Measurements from ENCODE around the gene BPTF.
"Not testable (repeated sequence)": the region's sequence is repeated elsewhere in the genome, so short reads cannot be mapped to it uniquely, and the experiment has no call there.

Gene BPTF

GRCh38 chr17:67902511-67903231 lies 77.4 kb downstream of the BPTF start:
- no peaks in the 10 kb centered on the region for H3K4me1 ChIP-seq (ENCODE audit: insufficient read depth, low read length)
- no peaks in the 10 kb centered on the region for H3K27me3 ChIP-seq (ENCODE audit: control insufficient read depth in 1 of 2, insufficient read depth in 2 of 2, low read length in 2 of 2)
- H3K27ac ChIP-seq (ENCODE audit: low read depth, low read length): no peak overlapping the region
- no peak overlapping the region for H3K9ac ChIP-seq (ENCODE audit: low read length)
- H3K4me3 ChIP-seq (ENCODE audit: low read depth in 1 of 2, low read length in 2 of 2): no peak overlapping the region
- H3K36me3 ChIP-seq (ENCODE audit: insufficient read depth, low read length): peaks cover 32% of the 10 kb centered on the region
- H3K9me3 ChIP-seq (ENCODE audit: low read length): no peaks in the 10 kb centered on the region

GRCh38 chr17:67905298-67905697 lies 80.0 kb downstream of the BPTF start:
- H3K27ac ChIP-seq (ENCODE audit: low read depth, low read length); H3K4me1 ChIP-seq (ENCODE audit: insufficient read depth, low read length); H3K4me3 ChIP-seq (ENCODE audit: low read depth in 1 of 2, low read length in 2 of 2); H3K9me3 ChIP-seq (ENCODE audit: low read length); H3K9ac ChIP-seq (ENCODE audit: low read length); H3K27me3 ChIP-seq (ENCODE audit: control insufficient read depth in 1 of 2, insufficient read depth in 2 of 2, low read length in 2 of 2): not testable (repeated sequence)
- H3K36me3 ChIP-seq (ENCODE audit: insufficient read depth, low read length): peaks cover 33% of the 10 kb centered on the region

GRCh38 chr17:67910117-67910803 lies 85.0 kb downstream of the BPTF start:
- H3K4me1 ChIP-seq (ENCODE audit: insufficient read depth, low read length); H3K27me3 ChIP-seq (ENCODE audit: control insufficient read depth in 1 of 2, insufficient read depth in 2 of 2, low read length in 2 of 2); H3K9me3 ChIP-seq (ENCODE audit: low read length); H3K9ac ChIP-seq (ENCODE audit: low read length); H3K4me3 ChIP-seq (ENCODE audit: low read depth in 1 of 2, low read length in 2 of 2); H3K27ac ChIP-seq (ENCODE audit: low read depth, low read length): not testable (repeated sequence)
- peaks cover 51% of the 10 kb centered on the region for H3K36me3 ChIP-seq (ENCODE audit: insufficient read depth, low read length)

GRCh38 chr17:67911059-67911782 lies 85.9 kb downstream of the BPTF start:
- no peak overlapping the region for H3K9ac ChIP-seq (ENCODE audit: low read length)
- no peaks in the 10 kb centered on the region for H3K27me3 ChIP-seq (ENCODE audit: control insufficient read depth in 1 of 2, insufficient read depth in 2 of 2, low read length in 2 of 2)
- H3K4me3 ChIP-seq (ENCODE audit: low read depth in 1 of 2, low read length in 2 of 2): no peak overlapping the region
- no peaks in the 10 kb centered on the region for H3K4me1 ChIP-seq (ENCODE audit: insufficient read depth, low read length)
- H3K36me3 ChIP-seq (ENCODE audit: insufficient read depth, low read length): peaks cover 53% of the 10 kb centered on the region
- no peak overlapping the region for H3K27ac ChIP-seq (ENCODE audit: low read depth, low read length)
- H3K9me3 ChIP-seq (ENCODE audit: low read length): no peaks in the 10 kb centered on the region

- no peak overlapping the region for H3K27ac ChIP-seq (ENCODE audit: low read depth, low read length)
- H3K9me3 ChIP-seq (ENCODE audit: low read length): no peaks in the 10 kb centered on the region
- no peak overlapping the region for H3K4me3 ChIP-seq (ENCODE audit: low read depth in 1 of 2, low read length in 2 of 2)
- H3K27me3 ChIP-seq (ENCODE audit: control insufficient read depth in 1 of 2, insufficient read depth in 2 of 2, low read length in 2 of 2): no peaks in the 10 kb centered on the region
- no peaks in the 10 kb centered on the region for H3K4me1 ChIP-seq (ENCODE audit: insufficient read depth, low read length)
- peaks cover 53% of the 10 kb centered on the region for H3K36me3 ChIP-seq (ENCODE audit: insufficient read depth, low read length)
- no peak overlapping the region for H3K9ac ChIP-seq (ENCODE audit: low read length)
Observed at GRCh38 chr17:67912088-67912487, 86.8 kb downstream of the BPTF start.

- peaks cover 53% of the 10 kb centered on the region for H3K36me3 ChIP-seq (ENCODE audit: insufficient read depth, low read length)
- no peak overlapping the region for H3K27ac ChIP-seq (ENCODE audit: low read depth, low read length)
- H3K4me1 ChIP-seq (ENCODE audit: insufficient read depth, low read length): no peaks in the 10 kb centered on the region
- no peak overlapping the region for H3K4me3 ChIP-seq (ENCODE audit: low read depth in 1 of 2, low read length in 2 of 2)
- H3K9me3 ChIP-seq (ENCODE audit: low read length): no peaks in the 10 kb centered on the region
- no peaks in the 10 kb centered on the region for H3K27me3 ChIP-seq (ENCODE audit: control insufficient read depth in 1 of 2, insufficient read depth in 2 of 2, low read length in 2 of 2)
- no peak overlapping the region for H3K9ac ChIP-seq (ENCODE audit: low read length)
Observed at GRCh38 chr17:67912656-67913055, 87.4 kb downstream of the BPTF start.

- H3K36me3 ChIP-seq (ENCODE audit: insufficient read depth, low read length): peaks cover 35% of the 10 kb centered on the region
- no peak overlapping the region for H3K9ac ChIP-seq (ENCODE audit: low read length)
- H3K9me3 ChIP-seq (ENCODE audit: low read length): no peaks in the 10 kb centered on the region
- H3K27ac ChIP-seq (ENCODE audit: low read depth, low read length): no peak overlapping the region
- H3K27me3 ChIP-seq (ENCODE audit: control insufficient read depth in 1 of 2, insufficient read depth in 2 of 2, low read length in 2 of 2): no peaks in the 10 kb centered on the region
- no peaks in the 10 kb centered on the region for H3K4me1 ChIP-seq (ENCODE audit: insufficient read depth, low read length)
- H3K4me3 ChIP-seq (ENCODE audit: low read depth in 1 of 2, low read length in 2 of 2): no peak overlapping the region
Observed at GRCh38 chr17:67920212-67920611, 94.9 kb downstream of the BPTF start.

GRCh38 chr17:67922503-67922902 lies 97.2 kb downstream of the BPTF start:
- Histone ChIP-seq H3K27ac (ENCODE audit: low read depth, low read length) (no peak overlapping the region), H3K4me3 (ENCODE audit: low read depth in 1 of 2, low read length in 2 of 2) (no peak overlapping the region), H3K4me1 (ENCODE audit: insufficient read depth, low read length) (no peaks in the 10 kb centered on the region), H3K27me3 (ENCODE audit: control insufficient read depth in 1 of 2, insufficient read depth in 2 of 2, low read length in 2 of 2) (no peaks in the 10 kb centered on the region), H3K9me3 (ENCODE audit: low read length) (no peaks in the 10 kb centered on the region), H3K9ac (ENCODE audit: low read length) (no peak overlapping the region), H3K36me3 (ENCODE audit: insufficient read depth, low read length) (peaks cover 41% of the 10 kb centered on the region)

- not testable (repeated sequence) for H3K4me3 ChIP-seq (ENCODE audit: low read depth in 1 of 2, low read length in 2 of 2); H3K9ac ChIP-seq (ENCODE audit: low read length); H3K27ac ChIP-seq (ENCODE audit: low read depth, low read length); H3K4me1 ChIP-seq (ENCODE audit: insufficient read depth, low read length); H3K9me3 ChIP-seq (ENCODE audit: low read length); H3K27me3 ChIP-seq (ENCODE audit: control insufficient read depth in 1 of 2, insufficient read depth in 2 of 2, low read length in 2 of 2)
- peaks cover 51% of the 10 kb centered on the region for H3K36me3 ChIP-seq (ENCODE audit: insufficient read depth, low read length)
Observed at GRCh38 chr17:67928842-67929241, 103.5 kb downstream of the BPTF start.

GRCh38 chr17:67931227-67931626 lies 105.9 kb downstream of the BPTF start:
- H3K9ac ChIP-seq (ENCODE audit: low read length): no peak overlapping the region
- H3K36me3 ChIP-seq (ENCODE audit: insufficient read depth, low read length): peaks cover 52% of the 10 kb centered on the region
- H3K27me3 ChIP-seq (ENCODE audit: control insufficient read depth in 1 of 2, insufficient read depth in 2 of 2, low read length in 2 of 2): no peaks in the 10 kb centered on the region
- no peaks in the 10 kb centered on the region for H3K9me3 ChIP-seq (ENCODE audit: low read length)
- H3K27ac ChIP-seq (ENCODE audit: low read depth, low read length): no peak overlapping the region
- H3K4me3 ChIP-seq (ENCODE audit: low read depth in 1 of 2, low read length in 2 of 2): no peak overlapping the region
- no peaks in the 10 kb centered on the region for H3K4me1 ChIP-seq (ENCODE audit: insufficient read depth, low read length)

GRCh38 chr17:67942810-67943209 lies 117.5 kb downstream of the BPTF start:
- Histone ChIP-seq H3K4me3 (ENCODE audit: low read depth in 1 of 2, low read length in 2 of 2) (no peak overlapping the region), H3K36me3 (ENCODE audit: insufficient read depth, low read length) (peaks cover 67% of the 10 kb centered on the region), H3K9ac (ENCODE audit: low read length) (no peak overlapping the region), H3K27me3 (ENCODE audit: control insufficient read depth in 1 of 2, insufficient read depth in 2 of 2, low read length in 2 of 2) (no peaks in the 10 kb centered on the region), H3K27ac (ENCODE audit: low read depth, low read length) (no peak overlapping the region), H3K4me1 (ENCODE audit: insufficient read depth, low read length) (no peaks in the 10 kb centered on the region), H3K9me3 (ENCODE audit: low read length) (no peaks in the 10 kb centered on the region)

Data from muscle layer of colon (tissue), 2 donors.